AG08395 (cell line): ENCODE data around the gene SLC29A4.
"Not testable (repeated sequence)": the region's sequence is repeated elsewhere in the genome, so short reads cannot be mapped to it uniquely, and the experiment has no call there.

Experiments
- DNase-seq: peaks from one replicate; pipeline ENCODE4 v3.0.0; 2012; ENCODE audit warnings: mixed read lengths, low spot score

SLC29A4 gene

GRCh38 chr7:5296611-5297226 is 14.0 kb downstream of the SLC29A4 start:
- no peak for DNase-seq

- DNase-seq: no peak
Measured at GRCh38 chr7:5300366-5300765, 17.6 kb downstream of the SLC29A4 start.

DNA sequence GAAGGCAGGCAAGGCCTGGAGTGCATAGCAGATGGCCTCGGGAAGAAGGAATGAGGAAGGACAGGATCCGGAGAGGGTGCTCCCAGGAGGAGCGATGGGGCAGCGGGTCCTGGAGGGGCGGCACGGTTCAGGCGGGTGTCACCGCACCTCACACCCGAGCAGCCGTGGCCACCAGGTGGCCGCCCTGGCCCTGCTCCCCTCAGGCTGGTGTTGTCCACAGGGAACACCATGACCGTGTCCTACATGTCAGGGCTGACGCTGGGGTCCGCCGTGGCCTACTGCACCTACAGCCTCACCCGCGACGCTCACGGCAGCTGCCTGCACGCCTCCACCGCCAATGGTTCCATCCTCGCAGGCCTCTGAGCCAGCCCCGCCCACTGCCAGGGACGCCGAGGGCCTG is 19.8 kb downstream of the SLC29A4 start:
- no peak for DNase-seq

DNA sequence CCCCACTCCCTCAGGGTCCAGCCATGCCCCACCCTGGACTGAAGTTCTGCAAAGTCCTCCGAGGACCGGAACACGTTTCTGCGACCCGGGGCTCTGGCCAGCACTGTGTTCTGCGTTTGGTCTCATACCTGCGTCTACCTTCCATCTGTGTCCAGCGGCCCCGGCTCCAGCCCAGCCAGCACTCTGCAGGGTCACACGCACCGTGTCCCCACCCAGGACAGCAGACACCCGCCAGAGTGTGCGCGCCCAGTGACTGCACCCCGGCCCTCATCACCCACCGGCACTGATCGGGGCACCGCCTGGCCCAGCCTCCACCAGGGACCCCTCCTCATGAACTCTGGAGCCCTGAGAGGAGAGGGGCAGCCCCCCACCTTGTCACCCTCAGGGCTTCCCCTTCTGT is 20.3 kb downstream of the SLC29A4 start:
- DNase-seq: no peak

- no peak for DNase-seq
Measured at GRCh38 chr7:5303591-5304505, 21.1 kb downstream of the SLC29A4 start.

- not testable (repeated sequence) for DNase-seq
Measured at GRCh38 chr7:5305050-5305449, 22.3 kb downstream of the SLC29A4 start.

DNA sequence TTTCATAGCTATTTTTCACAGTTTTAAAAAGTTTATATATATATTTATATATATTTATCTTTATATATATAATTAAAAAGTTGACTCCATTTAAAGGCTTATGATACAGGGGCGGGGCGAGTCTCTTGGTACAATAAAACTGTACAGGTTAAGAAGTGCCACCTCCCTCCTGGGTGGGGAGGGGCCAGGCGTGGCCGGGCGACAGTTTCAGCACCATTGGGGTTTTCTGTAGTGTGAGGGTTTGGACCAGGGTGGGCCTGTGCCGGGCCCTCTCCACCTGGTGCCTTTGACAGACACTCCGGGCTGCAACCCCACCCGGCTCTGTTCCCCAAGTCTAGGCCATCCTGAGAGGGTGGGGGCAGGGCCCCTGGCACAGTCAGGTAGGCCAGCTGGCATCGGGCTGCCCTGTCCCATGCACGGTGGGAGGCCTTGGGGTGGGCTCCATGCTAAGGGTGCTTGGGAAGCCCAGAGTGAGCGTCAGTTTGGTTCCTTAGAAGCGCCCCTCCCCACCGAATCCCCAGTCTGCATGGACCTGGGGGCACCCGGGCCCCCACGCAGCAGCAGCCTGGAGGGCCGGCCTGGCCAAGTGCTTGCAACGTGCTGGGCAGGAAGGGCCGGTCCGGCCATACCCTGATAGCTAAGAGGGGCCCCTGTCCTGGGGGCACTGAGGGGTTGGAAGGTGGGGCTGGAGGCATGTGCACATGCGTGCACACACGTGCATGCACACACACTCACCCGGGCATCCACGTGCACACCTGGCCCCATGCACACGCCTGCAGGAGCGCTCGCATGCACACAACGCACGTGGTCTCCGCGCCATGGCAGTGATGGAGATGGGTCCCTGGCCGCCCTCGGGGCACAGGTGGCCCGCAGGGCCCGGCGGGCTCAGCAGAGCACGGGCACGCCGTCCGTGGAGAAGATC is 24.7 kb downstream of the SLC29A4 start:
- DNase-seq: not testable (repeated sequence)

- DNase-seq: no peak
Measured at GRCh38 chr7:5309146-5309545, 26.4 kb downstream of the SLC29A4 start.

DNA sequence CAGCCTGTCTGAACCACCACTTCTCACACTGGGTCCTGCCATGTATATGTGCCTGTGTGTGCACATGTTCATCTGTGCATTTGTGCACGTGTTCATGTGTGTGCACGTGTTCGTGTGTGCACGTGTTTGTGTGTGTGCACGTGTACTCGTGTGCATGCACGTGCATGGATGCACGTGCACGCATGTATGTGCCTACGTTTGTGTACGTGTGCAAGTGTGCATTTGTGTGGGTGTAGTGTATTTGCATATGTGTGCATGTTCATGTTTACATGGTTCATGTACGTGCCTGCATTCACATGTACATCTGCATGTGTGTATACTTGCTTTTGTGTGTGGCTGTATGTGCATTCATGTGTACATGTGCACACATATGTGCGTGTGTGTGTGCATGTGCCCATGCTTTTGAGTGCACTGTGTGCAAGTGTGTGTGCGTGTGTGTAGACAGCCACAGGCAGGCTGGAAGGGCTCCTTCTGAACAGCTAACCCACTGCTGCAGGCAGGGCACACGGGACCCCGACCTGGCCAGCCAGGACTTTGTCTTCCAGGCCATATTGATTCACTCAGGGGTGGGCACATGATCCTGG is 28.2 kb downstream of the SLC29A4 start:
- no peak for DNase-seq

GRCh38 chr7:5312276-5313070 is 29.7 kb downstream of the SLC29A4 start:
- not testable (repeated sequence) for DNase-seq

- not testable (repeated sequence) for DNase-seq
Measured at GRCh38 chr7:5313076-5313885, 30.5 kb downstream of the SLC29A4 start.

DNA sequence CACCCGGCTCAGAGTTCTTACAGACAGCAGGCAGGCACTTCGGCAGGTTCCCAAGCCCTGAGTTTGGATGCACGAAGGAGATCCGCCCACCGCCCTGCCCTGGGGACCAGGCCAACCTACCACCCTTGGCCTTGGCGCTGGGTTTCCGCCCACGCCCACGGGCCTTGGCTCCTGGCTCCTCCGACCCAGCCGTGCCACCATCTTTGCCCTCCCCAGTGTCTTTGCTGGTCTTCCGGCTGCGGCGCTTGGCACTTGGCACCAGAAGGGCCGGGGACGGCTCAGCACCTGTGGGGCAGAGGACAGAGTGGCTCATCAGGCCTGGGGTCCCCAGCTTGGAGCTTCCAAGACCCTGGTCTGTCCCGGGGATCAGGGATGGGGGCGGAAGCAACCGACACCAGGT is 32.1 kb downstream of the SLC29A4 start:
- DNase-seq: no peak

DNA sequence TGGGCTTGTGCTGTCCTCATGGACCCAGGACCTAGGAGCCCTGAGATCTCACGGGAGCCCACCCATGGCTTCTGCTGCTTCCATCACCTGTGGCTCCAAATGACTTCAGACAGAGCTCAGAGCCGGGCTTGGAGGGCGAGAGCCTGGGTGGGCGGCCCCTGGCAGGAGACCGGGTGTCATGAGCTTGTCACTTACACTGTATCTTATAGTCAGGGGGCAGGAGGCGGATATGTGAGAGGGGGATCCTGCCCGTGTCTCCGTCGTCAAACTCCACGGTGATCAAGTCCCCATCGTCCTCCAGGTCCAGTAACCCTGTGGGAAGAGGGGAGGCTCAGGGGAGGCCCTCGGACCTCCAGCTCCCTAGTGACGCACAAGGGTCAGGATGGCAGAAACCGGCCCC is 33.0 kb downstream of the SLC29A4 start:
- DNase-seq: no peak

DNA sequence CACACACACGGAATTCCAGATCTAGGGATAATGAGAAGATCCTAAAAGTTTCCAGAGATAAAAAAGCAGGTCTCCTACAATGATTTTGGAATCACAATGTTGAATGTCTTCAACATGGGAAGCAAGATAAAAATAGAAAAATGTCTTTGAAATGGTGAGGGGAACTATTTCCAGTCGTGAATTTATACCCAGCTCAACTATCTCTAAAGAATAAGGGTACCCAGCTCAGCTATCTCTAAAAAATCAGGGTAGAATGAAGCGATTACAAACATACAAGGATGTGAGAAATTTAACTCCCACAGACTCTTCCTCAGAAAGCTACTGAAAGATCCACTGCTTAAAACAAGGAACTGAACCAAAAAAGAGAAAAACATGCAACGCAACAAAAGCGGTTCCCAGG is 35.9 kb downstream of the SLC29A4 start:
- not testable (repeated sequence) for DNase-seq

DNA sequence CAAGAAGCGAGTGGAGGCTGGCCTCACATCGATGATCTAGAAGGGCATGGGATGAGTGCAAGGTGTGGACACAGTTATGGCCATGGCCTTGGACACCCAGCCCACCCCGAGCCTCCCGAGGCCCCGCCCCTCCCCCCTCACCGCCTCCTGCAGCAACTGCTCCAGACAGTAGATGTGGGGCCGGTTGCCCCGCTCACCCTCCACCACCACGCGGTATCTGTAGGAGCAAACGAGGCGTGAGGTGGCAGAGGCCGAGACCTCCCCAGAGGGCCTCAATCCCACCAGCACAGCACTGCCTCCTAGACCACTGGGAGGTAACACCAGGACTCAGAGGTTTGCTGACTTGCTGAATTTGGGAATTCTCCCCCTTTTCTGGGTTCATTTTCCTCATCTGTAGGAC is 37.6 kb downstream of the SLC29A4 start:
- no peak for DNase-seq

- no peak for DNase-seq
Measured at GRCh38 chr7:5320802-5321396, 38.2 kb downstream of the SLC29A4 start.

- no peak for DNase-seq
Measured at GRCh38 chr7:5322621-5323410, 40.1 kb downstream of the SLC29A4 start.

- not testable (repeated sequence) for DNase-seq
Measured at GRCh38 chr7:5323800-5324781, 41.3 kb downstream of the SLC29A4 start.
